Measurements from ENCODE around the gene PMM1. TPM values are rescaled to one million over a fixed set of nuclear protein-coding genes. Genes with fewer than 3 reads are reported as not detected.

Gene PMM1
- total and polyA plus RNA-seq, 2 of the 13 experiments (the other 11 are each of a cell fraction or from before 2014, with no cell fraction given): 17.8 to 95.6 TPM

DNA sequence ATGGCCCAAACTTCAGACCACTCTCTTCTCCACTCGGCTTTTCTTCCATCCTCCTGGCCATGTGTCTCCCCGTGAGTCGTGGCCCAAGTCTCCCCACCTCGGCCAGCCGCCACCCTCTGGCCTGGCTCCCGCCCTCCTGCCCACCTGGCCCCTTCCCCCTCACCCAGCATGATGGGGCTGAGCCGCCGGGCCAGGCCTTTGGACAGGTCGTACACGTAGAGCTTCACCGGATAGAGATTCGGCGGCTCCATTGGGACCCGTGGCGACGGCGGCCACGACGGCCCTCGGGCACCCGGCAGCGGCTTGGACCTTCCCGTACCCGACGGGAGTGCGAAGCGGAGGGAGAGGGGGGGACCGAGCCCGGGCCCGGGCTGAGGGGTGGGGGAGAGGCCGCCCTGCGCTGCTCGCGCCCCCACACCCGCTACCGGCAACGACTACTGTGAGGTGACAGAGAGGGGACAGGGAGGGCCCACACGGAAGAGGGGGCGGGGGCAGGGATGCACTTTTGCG, 31.0 kb upstream of the PMM1 start, which contains the start of gene DESI1 (continued):
- TF ChIP-seq ZNF577 (CRISPR knock-in tag; IDR thresholded peaks at IDR 0.05; ENCODE audit: borderline replicate concordance, low read depth) (no peak), ZKSCAN1 (IDR thresholded peaks at IDR 0.05; ENCODE audit: low read length) (no peak), ZBTB46 (CRISPR knock-in tag; IDR thresholded peaks at IDR 0.05; ENCODE audit: borderline replicate concordance) (0 out of 2 replicates have a peak, but pooled peaks have one; percentile 25), ZNF564 (CRISPR knock-in tag; IDR thresholded peaks at IDR 0.05) (no peak), PRDM10 (CRISPR knock-in tag; IDR thresholded peaks at IDR 0.05; ENCODE audit: low read depth) (peak; percentile 33; the same call in 1 of the 2 replicates), ZNF292 (CRISPR knock-in tag; IDR thresholded peaks at IDR 0.05; ENCODE audit: borderline replicate concordance, low read depth) (no peak), TBX3 (IDR thresholded peaks at IDR 0.05; ENCODE audit: borderline replicate concordance) (no peak), ARNT2 (CRISPR knock-in tag; IDR thresholded peaks at IDR 0.05; ENCODE audit: low read depth) (0 out of 2 replicates have a peak, but pooled peaks have one; percentile 19), ZSCAN5A (CRISPR knock-in tag; IDR thresholded peaks at IDR 0.05; ENCODE audit: borderline replicate concordance) (no peak), GPN1 (CRISPR knock-in tag; IDR thresholded peaks at IDR 0.05; ENCODE audit: borderline replicate concordance) (no peak), RAD51 (IDR thresholded peaks at IDR 0.05; ENCODE audit: borderline replicate concordance) (no peak), ZNF766 (CRISPR knock-in tag; IDR thresholded peaks at IDR 0.05; ENCODE audit: borderline replicate concordance) (0 out of 2 replicates have a peak, but pooled peaks have one; percentile 2), NFYC (CRISPR knock-in tag; IDR thresholded peaks at IDR 0.05) (no peak), BRF2 (CRISPR knock-in tag; IDR thresholded peaks at IDR 0.05) (no peak), MBNL3 (CRISPR knock-in tag; conservative IDR thresholded peaks at IDR 0.05) (no peak), HOXA5 (CRISPR knock-in tag; IDR thresholded peaks at IDR 0.05) (0 out of 2 replicates have a peak, but pooled peaks have one; percentile 43)
- TF ChIP-seq, protein P1, sequence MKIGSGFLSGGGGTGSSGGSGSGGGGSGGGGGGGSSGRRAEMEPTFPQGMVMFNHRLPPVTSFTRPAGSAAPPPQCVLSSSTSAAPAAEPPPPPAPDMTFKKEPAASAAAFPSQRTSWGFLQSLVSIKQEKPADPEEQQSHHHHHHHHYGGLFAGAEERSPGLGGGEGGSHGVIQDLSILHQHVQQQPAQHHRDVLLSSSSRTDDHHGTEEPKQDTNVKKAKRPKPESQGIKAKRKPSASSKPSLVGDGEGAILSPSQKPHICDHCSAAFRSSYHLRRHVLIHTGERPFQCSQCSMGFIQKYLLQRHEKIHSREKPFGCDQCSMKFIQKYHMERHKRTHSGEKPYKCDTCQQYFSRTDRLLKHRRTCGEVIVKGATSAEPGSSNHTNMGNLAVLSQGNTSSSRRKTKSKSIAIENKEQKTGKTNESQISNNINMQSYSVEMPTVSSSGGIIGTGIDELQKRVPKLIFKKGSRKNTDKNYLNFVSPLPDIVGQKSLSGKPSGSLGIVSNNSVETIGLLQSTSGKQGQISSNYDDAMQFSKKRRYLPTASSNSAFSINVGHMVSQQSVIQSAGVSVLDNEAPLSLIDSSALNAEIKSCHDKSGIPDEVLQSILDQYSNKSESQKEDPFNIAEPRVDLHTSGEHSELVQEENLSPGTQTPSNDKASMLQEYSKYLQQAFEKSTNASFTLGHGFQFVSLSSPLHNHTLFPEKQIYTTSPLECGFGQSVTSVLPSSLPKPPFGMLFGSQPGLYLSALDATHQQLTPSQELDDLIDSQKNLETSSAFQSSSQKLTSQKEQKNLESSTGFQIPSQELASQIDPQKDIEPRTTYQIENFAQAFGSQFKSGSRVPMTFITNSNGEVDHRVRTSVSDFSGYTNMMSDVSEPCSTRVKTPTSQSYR (CRISPR knock-in tag; IDR thresholded peaks at IDR 0.05; ENCODE audit: borderline replicate concordance): peak; percentile 67; the same call in 1 of the 2 replicates

Data from HepG2 (cell line).